Smooth muscle cell (in vitro differentiated cells): Measurements from ENCODE around the gene PLEKHA4. TPM values are rescaled to one million over a fixed set of nuclear protein-coding genes. Genes with fewer than 3 reads are reported as not detected.

Experiments
- DNase-seq: peaks from one replicate; lab custom pipeline; 2025; ENCODE audit not compliant: unreplicated experiment; lab: John Stamatoyannopoulos, UW
- H2AFZ ChIP-seq: fragments of 200-600 bp; sonication (generic); 2 replicates; pipeline ENCODE4 v1.6.0; 2016; ENCODE audit warnings: antibody characterized with exemption, low read depth, mild to moderate bottlenecking
- H3F3A ChIP-seq: fragments of 200-600 bp; sonication (generic); 2 replicates; pipeline ENCODE4 v1.6.0; 2017; ENCODE audit warnings: antibody characterized with exemption, low read depth
- H3K27ac ChIP-seq: fragments of 200-600 bp; sonication (generic); 2 replicates; pipeline ENCODE4 v1.5.1; 2016; ENCODE audit warnings: low read depth, mild to moderate bottlenecking
- H3K27me3 ChIP-seq: fragments of 200-600 bp; sonication (generic); 2 replicates; pipeline ENCODE4 v1.6.1; 2016; ENCODE audit warnings: low read depth, mild to moderate bottlenecking
- H3K36me3 ChIP-seq: fragments of 200-600 bp; sonication (generic); 2 replicates; pipeline ENCODE4 v1.5.1; 2016; ENCODE audit warnings: low read depth
- H3K4me1 ChIP-seq: fragments of 200-600 bp; sonication (generic); 2 replicates; pipeline ENCODE4 v1.5.1; 2016; ENCODE audit warnings: low read depth
- H3K4me2 ChIP-seq: fragments of 200-600 bp; sonication (generic); 2 replicates; pipeline ENCODE4 v1.6.0; 2016; ENCODE audit warnings: mild to moderate bottlenecking
- H3K4me3 ChIP-seq: fragments of 200-600 bp; sonication (generic); 2 replicates; pipeline ENCODE4 v1.5.1; 2016; ENCODE audit warnings: mild to moderate bottlenecking
- H3K79me2 ChIP-seq: fragments of 200-600 bp; sonication (generic); 2 replicates; pipeline ENCODE4 v1.6.0; 2016; ENCODE audit warnings: low read depth, mild to moderate bottlenecking
- H3K9ac ChIP-seq: fragments of 200-600 bp; sonication (generic); 2 replicates; pipeline ENCODE4 v1.6.0; 2016; ENCODE audit warnings: low read depth
- H3K9me3 ChIP-seq: fragments of 200-600 bp; sonication (generic); replicated peaks from 2 replicates; pipeline ENCODE4 v1.5.1; 2016; ENCODE audit warnings: low read depth
- H4K20me1 ChIP-seq: fragments of 200-600 bp; sonication (generic); 2 replicates; pipeline ENCODE4 v1.6.0; 2016; ENCODE audit warnings: low read depth
- CTCF ChIP-seq: fragments of 200-600 bp; sonication (generic); IDR thresholded peaks from 2 replicates; pipeline ENCODE4 v1.5.1; 2017; ENCODE audit warnings: borderline replicate concordance, mild to moderate bottlenecking, antibody characterized with exemption; ENCODE audit not compliant: insufficient read depth, poor library complexity, severe bottlenecking
- WGBS: methylation state at CpG from one replicate; pipeline ENCODE4 v1.1.7; 2016; ENCODE audit warnings: low lambda C conversion rate; 5-methylcytosine and 5-hydroxymethylcytosine counted together
- polyA plus RNA-seq: library from polyadenylated mRNA; unstranded; fragments of >200 nt; fragmentation: Nextera tagmentation; extraction: Ambion mirVana; gene quantifications from 2 replicates; pipeline ENCODE4 v1.2.1, GENCODE V29; 2016
- total RNA-seq: library from RNA; depleted of rRNA; stranded (reverse); fragments of >200 nt; gene quantifications from 2 replicates; pipeline ENCODE4 v1.2.3, GENCODE V29; 2014

The PLEKHA4 gene
- total and polyA plus RNA-seq, 2 experiments from 2014 or later: 4.4 to 39.2 TPM

GRCh38 chr19:48807590-48808308 is 60.7 kb downstream of the PLEKHA4 start:
- Histone ChIP-seq H3K36me3 (no peaks in the 10 kb centered on the region), H3K79me2 (no peaks in the 10 kb centered on the region), H2AFZ (no peak overlapping the region), H3K4me1 (peaks cover 4% of the 10 kb centered on the region), H3K9me3 (no peaks in the 10 kb centered on the region), H4K20me1 (no peaks in the 10 kb centered on the region), H3F3A (peaks cover 5% of the 10 kb centered on the region), H3K4me2 (no peak overlapping the region), H3K9ac (no peak overlapping the region), H3K27me3 (no peaks in the 10 kb centered on the region), H3K27ac (no peak overlapping the region), H3K4me3 (no peak overlapping the region)
- no peak for DNase-seq
- 93% methylated on average over 12 of the region's 13 CpGs for WGBS
- TF ChIP-seq CTCF: no peak

GRCh38 chr19:48806818-48807589 is 61.4 kb downstream of the PLEKHA4 start:
- H2AFZ ChIP-seq: no peak overlapping the region
- no peaks in the 10 kb centered on the region for H3K9me3 ChIP-seq
- H3K9ac ChIP-seq: no peak overlapping the region
- H3K36me3 ChIP-seq: no peaks in the 10 kb centered on the region
- no peak overlapping the region for H3K4me2 ChIP-seq
- H3K27ac ChIP-seq: no peak overlapping the region
- no peak overlapping the region for H3K4me3 ChIP-seq
- H3K27me3 ChIP-seq: no peaks in the 10 kb centered on the region
- H3K79me2 ChIP-seq: no peaks in the 10 kb centered on the region
- TF ChIP-seq CTCF: no peak
- no peaks in the 10 kb centered on the region for H3F3A ChIP-seq
- no peak for DNase-seq
- no peaks in the 10 kb centered on the region for H4K20me1 ChIP-seq
- 67% methylated on average over 17 of the region's 17 CpGs for WGBS
- no peaks in the 10 kb centered on the region for H3K4me1 ChIP-seq

- DNase-seq: no peak
- H2AFZ ChIP-seq: no peak overlapping the region
These were observed 61.9 kb downstream of the PLEKHA4 start for GRCh38 chr19:48806518-48806817.

More at GRCh38 chr19:48806518-48806817, 61.9 kb downstream of the PLEKHA4 start:
- H3K9me3 ChIP-seq: no peaks in the 10 kb centered on the region
- no peaks in the 10 kb centered on the region for H4K20me1 ChIP-seq
- H3K79me2 ChIP-seq: no peaks in the 10 kb centered on the region
- no peaks in the 10 kb centered on the region for H3K36me3 ChIP-seq
- H3K4me1 ChIP-seq: no peaks in the 10 kb centered on the region
- no peak overlapping the region for H3K4me3 ChIP-seq
- H3F3A ChIP-seq: no peaks in the 10 kb centered on the region
- no peak overlapping the region for H3K4me2 ChIP-seq
- H3K9ac ChIP-seq: no peak overlapping the region
- no peaks in the 10 kb centered on the region for H3K27me3 ChIP-seq
- H3K27ac ChIP-seq: no peak overlapping the region
- 69% methylated on average over 5 of the region's 5 CpGs for WGBS
- no peak for TF ChIP-seq CTCF
